HG03520 (cell line): ENCODE data around the gene CMTM1.

Experiments
- ATAC-seq: cut with Tn5 transposase; IDR thresholded peaks from one replicate; pipeline ENCODE4 v1.9.1; 2021; ENCODE audit warnings: mild to moderate bottlenecking, moderate library complexity; ENCODE audit not compliant: unreplicated experiment

Gene CMTM1

DNA sequence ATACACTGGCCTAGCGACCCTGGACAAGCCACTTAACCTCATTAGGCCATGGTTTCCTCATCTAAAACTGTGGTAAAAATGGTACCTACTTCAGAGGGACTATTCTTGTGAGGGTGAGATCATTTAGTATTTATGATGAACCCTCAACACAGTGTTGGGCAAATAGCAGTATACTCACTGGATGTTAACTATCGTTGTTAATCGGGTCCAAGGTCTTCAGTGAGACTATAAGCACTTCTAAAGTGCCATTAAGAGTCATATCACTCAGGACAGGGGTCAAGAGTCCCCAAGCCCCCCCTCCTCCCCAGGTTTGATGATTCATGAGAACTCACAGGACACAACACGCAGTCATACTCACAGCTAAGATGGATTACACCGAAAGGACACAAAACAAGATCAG lies 27.3 kb upstream of the CMTM1 start:
- ATAC-seq, result no peak

DNA sequence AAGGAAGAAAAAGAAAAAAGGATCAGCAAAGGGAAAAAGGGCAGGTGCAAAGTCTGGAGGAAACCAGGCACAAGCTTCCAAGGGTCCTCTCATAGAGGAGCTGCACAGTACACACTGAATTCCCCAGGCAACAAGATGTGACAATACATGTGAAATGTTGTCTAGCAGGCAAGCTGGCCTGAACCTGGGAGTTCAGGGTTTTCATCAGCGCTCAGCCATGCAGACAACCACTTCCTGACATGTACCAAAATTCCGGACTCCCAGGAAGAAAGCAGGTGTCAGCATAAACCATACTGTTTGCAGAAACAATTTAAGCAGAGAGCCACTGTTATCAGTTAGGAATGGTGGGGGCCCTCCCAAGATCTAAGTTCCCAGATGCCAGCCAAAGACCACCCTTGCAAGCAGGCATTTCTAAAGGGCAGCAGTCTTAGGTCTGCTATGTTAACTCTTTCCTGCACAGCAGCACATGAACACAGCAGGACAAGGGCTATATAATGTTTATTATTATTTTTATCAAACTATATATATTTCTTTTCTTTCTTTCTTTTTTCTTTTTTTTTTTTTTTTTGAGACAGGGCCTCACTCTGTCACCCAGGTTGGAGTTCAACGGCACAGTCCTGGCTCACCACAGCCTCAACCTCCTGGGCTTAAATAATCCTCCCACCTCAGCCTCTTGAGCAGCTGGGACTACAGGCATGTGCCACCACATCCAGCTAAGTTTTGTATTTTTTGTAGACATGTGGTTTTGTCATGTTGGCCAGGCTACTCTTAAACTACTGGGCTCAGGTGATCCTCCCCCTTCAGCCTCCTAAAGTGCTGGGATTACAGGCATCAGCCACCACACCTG lies 26.4 kb upstream of the CMTM1 start:
- peak; percentile 63 for ATAC-seq

DNA sequence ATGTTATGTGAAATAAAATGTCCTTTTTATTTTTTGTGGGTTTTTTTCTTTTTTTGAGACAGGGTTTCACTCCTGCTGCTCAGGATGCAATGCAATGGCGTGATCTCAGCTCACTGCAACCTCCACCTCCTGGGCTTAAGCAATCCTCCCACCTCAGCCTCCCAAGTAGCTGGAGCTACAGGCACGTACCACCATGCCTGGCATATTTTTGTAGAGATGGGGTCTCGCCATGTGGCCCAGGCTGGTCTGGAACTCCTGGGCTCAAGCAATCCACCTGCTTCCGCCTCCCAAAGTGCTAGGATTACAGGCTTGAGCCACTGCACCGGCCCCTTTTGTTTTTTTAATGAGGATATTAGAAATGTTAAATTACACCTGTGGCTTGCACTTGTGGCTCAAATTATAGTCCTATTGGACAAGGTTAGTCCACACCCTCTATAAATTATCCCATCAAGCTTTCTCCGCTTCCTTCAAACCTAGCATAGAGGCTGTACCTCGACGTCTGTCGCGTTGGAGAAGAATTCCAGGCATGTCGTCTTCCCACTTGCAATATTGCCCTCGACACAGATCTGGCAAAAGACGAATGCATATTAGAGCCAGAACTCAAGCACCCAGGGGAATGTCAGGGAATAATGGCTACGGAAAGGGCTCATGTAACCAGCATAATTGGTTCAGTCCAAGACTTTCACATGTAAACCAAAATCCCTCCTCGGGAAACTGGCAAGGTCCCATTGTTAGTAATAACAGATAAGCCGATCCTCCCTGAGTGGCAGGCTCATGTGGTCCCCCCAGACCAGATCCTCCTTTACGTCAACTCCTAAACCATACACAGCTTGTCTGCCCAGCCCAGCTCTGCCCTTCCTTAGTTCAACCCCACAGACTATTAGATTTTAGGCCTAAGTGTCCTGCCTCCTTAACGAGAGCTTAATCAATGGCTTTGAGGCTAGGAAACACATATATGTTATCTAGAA lies 24.6 kb upstream of the CMTM1 start:
- no peak for ATAC-seq

DNA sequence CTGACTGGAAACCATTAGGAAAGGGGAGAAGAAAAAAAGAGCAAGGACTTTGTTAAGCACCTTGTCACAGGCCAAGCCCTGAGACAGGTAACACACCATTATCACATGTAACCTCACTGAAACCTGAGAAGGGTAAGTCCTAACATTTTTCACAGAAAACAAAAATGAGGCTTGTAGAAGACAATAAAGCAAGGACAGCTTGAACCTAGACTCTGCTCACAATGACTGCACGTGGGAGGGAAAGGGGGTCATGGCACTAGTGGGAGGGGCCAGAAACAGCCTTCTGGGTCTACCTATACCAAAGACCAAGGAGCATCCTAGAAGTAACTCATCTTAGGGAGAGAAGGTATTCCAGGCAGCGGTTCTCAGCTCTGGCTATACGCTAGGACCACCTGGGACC lies 23.8 kb upstream of the CMTM1 start:
- no peak for ATAC-seq

DNA sequence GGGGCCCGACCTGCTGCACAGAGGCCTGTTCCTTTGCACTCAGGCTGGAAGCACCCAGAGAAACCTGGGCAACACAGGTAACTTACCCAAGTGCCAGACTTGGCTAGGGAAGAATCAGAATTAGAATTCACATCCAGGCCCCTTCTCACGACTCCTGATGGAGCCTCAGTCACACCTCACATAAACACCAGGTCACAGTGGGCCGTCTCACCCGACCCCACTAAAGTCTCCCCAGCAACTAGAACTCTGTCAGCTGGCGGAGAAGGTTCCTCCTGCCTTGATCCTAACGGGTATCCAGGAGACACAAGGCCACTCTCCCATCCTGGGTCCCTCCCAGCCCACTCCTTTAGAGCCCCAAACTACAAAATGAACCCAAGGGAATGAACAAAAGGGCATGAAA lies 22.7 kb upstream of the CMTM1 start:
- ATAC-seq, result no peak

DNA sequence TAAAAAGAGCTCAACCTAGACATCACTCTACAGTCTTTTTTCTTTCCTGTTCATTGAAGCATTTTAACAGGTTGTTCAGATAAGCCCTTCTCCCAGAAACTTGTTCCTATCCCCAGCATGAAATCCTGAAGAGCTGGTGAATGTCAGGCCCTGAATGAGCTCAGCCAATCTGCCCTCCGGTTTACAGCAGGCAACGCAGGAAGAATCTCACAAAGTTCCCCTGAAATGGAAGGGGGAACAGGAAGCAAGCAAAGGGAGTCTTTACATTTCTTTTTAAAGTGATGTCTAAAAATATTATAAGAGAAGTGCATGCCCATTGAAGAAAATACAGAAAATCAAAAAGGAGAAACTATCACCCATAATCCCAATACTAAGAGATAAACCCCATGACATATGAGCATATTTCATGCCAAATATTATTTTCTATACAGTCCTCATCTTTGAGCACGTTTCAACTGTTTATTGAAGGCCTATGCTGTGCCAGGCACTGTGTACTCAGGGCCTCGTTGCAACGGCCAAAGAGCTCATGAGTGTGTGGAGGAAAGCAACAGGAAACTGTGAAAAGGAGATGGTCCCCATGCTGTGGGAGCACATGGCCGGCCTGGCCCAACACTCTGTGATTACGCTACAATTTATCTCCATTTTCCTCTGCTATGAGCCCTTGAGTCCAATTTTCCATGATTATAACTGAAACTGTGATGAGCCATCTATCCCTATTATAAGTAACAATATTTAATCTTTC lies 22.1 kb upstream of the CMTM1 start:
- no peak for ATAC-seq

DNA sequence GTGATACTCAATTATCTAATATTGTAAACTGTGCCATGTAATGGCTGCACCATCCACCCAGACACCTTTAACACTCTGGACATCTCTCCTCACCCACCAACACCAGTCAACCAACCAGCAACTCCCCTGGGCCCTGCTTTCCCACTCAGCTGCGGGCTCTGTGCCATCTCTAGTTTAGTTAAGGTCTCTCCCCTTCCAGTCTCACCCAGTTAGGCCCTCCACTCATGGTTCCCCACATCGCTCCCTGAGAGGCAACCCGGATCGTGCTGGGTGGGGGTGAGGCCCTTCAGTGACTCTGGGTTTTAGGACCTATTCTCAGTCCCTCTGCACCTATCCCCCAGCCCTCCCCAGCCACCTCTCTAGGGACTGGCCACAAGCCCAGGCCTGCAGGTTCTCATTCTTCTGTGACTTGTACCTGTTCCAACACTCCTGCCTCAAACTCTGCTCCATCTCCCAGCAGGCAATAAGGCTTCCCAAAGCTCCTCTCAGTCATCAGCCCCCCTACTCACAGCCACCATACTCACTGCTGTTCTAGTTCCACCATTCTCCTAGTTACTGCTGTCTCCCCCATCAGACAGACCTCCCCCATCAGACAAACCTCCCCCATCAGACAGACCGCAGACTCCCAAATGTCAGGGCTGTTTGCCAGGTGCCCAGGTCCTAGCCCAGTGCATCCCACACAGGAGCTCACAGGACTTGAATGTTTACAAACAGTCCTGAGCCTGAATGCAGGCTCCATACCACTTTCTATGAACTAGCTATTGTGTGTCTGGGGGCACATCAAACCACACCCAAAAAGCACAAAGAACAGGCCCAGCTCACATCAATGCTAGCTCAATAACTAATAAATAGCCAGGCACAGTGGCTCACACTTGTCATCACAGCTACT lies 18.9 kb upstream of the CMTM1 start:
- ATAC-seq, result no peak

DNA sequence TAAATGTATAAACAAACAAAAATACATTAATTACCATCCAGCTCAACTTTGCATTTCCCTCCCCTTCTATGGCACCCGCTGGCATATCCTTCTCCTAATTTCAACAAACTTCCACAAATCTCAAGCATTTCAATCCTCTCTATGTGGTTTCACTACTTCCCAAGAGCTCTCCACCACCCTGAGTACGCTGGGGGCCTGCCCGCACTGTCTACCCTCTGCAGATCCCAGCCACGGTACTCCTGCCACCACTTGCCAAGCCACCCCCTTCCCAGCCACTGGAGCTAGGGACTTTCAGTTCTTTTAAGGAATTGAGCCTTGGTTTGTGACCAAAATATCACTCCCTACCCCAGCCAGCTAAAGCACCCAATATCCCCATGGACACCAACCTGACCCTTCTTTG lies 18.2 kb upstream of the CMTM1 start:
- no peak for ATAC-seq

DNA sequence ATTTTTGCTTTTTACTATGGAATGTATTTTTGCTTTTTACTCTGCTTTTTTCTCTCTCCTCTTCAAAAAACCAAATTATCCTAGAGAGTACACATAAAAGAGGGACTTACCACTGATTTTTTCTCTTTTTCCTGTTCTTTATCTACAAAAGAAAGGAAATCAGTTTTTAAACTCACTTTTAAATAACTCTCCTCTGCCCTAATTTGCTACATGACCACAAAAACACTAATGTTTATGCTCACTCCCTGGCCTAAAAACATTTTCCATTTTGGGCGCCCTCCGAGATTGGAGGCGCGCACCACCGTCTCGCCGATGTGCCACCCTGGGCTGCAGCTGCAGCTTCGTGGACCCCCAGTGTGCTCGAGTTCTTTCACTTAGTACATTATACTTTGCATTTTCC lies 17.4 kb upstream of the CMTM1 start:
- no peak for ATAC-seq

DNA sequence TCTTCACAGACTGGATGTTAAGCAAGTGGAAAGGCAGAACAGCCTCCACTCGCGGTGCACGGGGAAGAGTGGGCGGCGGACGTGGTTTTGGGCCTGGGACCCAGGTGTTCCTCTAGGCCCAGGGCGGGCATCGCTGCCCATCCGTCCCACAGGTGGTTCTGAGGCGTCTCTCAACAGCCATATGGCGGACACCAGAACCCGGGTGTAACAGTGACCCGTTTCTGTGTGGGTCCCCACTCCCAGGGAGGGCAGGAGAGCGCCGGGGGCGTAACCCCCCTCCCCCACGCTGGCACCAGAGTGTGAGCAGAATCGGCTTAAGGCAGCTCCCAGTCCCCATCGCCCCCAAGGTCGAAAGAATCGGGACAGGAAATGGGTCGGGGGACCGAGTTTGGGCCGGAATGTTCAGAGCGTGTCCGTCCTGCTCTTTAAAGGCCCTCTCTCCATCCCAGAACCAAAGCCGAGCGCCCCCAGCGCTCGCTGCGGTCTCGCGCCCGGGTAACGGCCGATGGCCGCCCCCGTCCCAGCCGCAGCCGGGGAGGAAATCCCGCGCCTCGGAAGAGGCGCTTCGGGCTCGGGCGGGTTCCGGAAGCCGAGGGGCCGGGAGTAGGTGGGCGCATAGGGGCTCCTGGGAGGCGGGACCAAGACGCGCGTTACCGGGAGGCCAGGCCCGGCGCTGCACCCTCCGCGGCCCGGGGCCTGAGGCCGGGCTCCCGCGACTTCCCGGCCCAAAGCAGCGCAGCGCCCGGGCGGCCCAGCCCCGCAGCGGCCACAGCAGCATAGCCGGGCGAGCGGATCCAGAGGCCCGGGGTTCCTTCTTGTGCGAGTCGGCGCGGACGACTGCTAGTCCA lies 16.7 kb upstream of the CMTM1 start, which contains the start of gene TK2:
TK2 (minus strand) TSS at position 839 of the 848 bp plus-strand sequence; CDS start at position 778, 61 bp downstream.
- no peak for ATAC-seq

DNA sequence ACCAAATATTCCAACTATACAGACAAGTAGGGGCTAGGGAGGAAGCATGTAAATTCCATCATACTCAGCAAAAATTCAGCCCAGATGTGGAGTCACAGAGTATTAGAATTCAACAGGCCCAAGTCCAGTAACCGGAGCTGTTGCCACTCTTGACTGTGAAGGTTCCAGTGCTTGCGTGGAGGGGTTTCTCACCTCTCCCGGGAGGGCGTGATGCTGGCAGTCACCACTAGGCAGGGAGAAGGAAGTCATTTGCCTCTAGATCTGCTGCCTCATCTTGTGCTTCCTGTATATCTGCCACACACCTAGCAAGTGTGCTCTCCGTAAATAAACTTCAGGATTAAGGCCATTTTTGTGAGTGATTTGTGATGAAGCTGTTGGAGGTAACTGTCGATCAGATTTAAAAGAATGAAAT lies 14.9 kb upstream of the CMTM1 start:
- ATAC-seq, result no peak

DNA sequence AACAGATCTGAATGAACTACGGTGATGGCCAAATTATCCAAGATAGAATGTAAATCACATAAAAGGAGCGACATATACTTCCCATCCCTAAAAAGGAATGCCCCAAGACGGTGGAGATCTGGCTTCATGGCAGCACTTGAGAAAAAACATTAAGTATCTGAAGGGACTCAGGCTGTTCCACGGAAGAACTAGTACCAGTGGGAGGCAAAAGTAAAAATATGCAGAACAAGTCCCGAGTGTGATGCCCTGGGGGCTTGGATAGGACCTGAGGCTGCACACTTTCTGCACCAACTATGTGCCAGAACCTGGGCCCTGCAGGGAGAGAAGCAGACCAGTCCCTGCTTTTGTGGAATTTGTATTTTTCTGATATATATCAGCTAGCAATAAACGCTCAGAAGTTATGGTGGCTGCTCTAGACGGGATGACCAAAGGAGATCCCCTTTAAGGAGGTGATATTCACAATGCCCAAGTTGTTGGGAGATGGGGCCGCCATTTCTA lies 14.4 kb upstream of the CMTM1 start:
- no peak for ATAC-seq

DNA sequence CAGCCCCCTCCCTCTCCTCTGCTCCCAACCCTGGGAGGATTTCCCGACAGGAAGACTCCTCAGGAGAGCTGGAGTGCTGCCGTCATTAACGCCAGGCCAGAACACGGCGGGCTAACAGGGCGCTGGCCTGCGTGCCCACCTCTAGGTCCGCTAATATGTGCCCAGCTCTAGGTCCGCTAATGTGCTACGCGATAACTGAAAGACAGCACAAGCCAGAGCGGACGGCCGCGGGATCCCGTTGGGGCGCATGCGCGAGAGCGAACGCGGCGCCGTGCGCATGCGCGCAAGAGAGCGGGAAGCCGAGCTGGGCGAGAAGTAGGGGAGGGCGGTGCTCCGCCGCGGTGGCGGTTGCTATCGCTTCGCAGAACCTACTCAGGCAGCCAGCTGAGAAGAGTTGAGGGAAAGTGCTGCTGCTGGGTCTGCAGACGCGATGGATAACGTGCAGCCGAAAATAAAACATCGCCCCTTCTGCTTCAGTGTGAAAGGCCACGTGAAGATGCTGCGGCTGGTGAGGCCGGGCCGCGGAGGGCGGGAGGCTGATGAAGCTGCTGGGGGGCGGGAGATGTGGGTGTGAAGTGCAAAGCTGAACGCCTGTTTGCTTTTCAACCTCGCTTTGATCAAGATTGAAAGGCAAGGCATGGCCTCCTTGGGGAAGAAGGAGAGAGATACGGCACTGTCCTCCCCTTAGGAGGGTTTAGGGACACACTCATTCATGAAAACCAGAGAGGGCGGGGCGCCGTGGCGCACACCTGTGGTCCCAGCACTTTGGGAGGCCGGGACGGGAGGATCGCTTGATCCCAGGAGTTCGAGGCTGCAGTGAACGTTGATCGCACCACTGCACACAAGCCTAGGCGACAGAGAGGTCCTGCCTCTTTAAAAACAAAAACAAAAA lies 13.7 kb upstream of the CMTM1 start, which contains the start of gene CKLF:
CKLF (plus strand) TSS at position 291 of the 892 bp plus-strand sequence; CDS start at position 431, 140 bp downstream.
- peak; percentile 50 for ATAC-seq

DNA sequence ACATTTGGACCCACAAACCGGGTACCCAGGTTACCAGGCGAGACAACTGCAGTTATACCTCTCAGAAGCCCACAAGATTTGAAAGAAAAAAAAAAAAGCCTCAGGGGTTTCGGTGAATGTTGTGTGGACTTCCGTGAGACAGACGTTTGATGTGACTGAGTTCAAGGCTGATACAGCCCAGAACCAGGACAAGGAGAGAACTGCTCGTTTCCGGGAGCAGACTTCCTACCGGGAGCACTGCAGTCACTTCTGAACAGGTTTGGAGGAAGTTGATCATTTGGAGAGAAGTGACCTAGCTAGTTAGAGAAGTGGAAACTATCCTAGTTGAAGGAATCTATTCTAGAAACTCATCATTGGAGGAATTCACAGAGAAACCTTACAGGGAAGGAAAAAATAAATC lies 13.0 kb upstream of the CMTM1 start:
- no peak for ATAC-seq

DNA sequence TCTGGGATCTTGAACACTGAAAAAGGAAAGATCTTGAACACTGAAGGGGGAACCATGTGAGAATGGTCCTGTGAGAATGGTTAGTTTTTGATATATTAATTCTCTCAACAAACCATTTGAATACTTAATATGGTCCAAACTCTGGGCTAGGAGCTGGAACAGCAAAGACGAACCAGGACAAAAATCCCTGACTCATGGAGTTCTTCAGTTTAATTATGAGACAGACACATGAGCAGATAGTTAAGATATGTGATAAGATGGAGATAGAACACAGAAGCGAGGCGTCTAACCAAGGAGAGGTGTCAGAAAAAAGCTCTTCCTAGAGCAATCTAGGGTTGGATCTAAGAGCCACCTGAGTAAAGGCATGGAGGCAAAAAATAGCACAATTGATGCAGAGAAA lies 12.2 kb upstream of the CMTM1 start:
- no peak for ATAC-seq

DNA sequence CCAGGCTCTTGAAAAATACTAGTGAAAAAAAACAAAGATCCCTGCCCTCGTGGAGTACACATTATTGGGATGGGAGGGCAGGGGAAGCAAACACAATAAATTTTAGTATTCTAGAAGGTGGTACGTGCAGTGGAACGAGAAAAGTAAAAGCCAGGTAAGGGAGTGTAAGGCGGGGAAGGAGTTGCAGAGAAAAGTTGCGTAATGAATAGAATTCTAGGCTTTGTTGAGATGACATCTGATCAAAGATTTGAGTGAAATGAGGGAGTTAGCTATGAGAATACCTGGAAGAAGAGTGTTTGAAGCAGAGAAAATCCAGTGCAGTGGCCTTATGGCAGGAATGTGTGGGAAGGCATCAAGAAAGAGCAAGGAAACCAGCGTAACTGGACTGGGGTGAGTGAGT lies 11.7 kb upstream of the CMTM1 start:
- no peak for ATAC-seq

DNA sequence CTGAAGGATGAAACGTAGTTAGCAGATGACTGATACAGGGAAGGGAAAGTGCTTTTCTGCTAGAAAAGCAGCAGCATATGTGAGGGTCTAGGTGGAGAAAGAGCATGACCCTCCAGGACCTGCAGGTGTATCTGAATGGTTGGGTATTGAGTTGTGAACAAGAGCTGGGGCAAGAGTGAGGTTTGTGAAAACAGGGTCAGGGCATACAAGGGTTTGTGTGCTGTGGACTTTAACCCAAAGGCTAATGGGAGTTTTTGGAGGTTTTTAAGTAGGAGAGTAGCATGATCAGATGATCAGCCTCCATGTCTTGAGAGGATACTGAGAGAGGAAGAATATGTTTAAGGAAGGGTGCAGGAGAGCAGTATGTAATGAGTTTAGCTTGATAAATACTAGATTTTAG lies 6.1 kb upstream of the CMTM1 start:
- ATAC-seq, result no peak
